Cardiac muscle cell (in vitro differentiated cells and primary cell): ENCODE measurements around the gene DCST2. TPM values are rescaled to one million over a fixed set of nuclear protein-coding genes. Genes with fewer than 3 reads are reported as not detected.
A peak's percentile ranks its signal among the peaks of the same experiment; 100 is the strongest.

Source experiments
- DNase-seq, 2 donors: peaks; one replicate each; pipeline versions ENCODE4 v3.0.0 to v3.0.0-alpha.2; 2010 to 2017; ENCODE audit warnings: low read depth in 1 of 2, low spot score in 1 of 2
- H3K27ac ChIP-seq: fragments of 200-600 bp; sonication (generic); 2 replicates; pipeline ENCODE4 v1.5.1; 2016
- H3K27me3 ChIP-seq: fragments of 200-600 bp; sonication (generic); 2 replicates; pipeline ENCODE4 v1.6.0; 2016; ENCODE audit warnings: control low read depth
- H3K36me3 ChIP-seq: fragments of 200-600 bp; sonication (generic); 2 replicates; pipeline ENCODE4 v1.5.1; 2016; ENCODE audit warnings: control low read depth
- H3K4me1 ChIP-seq: fragments of 200-600 bp; sonication (generic); 2 replicates; pipeline ENCODE4 v1.8.1; 2017; ENCODE audit warnings: low read depth, mild to moderate bottlenecking, mixed run types
- H3K4me3 ChIP-seq: fragments of 200-600 bp; sonication (generic); 2 replicates; pipeline ENCODE4 v1.5.1; 2016; ENCODE audit warnings: mild to moderate bottlenecking
- H3K9me3 ChIP-seq: fragments of 200-600 bp; sonication (generic); 2 replicates; pipeline ENCODE4 v1.5.1; 2017; ENCODE audit warnings: low read depth, mild to moderate bottlenecking, control low read depth
- CTCF ChIP-seq: IDR thresholded peaks from 2 replicates; pipeline ENCODE4 v1.5.1; 2012; ENCODE audit warnings: low read depth, mild to moderate bottlenecking, low read length
- polyA plus RNA-seq: library from polyadenylated mRNA; unstranded; fragments of >200 nt; fragmentation: Nextera tagmentation; extraction: Ambion mirVana; gene quantifications from 2 replicates; pipeline ENCODE4 v1.2.1, GENCODE V29; 2016
- total RNA-seq: library from RNA; depleted of rRNA; stranded (reverse); fragments of >200 nt; gene quantifications from 2 replicates; pipeline ENCODE4 v1.2.3, GENCODE V29; 2016

DCST2 gene
- total and polyA plus RNA-seq, 2 experiments from 2014 or later, result 1.1 to 5.4 TPM

GRCh38 chr1:155004352-155005075 lies 29.1 kb downstream of the DCST2 start:
- no peak for TF ChIP-seq CTCF
- no peak for DNase-seq
- H3K27me3 ChIP-seq, result no peaks in the 10 kb centered on the region
- H3K4me3 ChIP-seq, result peak overlapping the region; percentile 75
- H3K4me1 ChIP-seq, result peaks cover under 1% of the 10 kb centered on the region
- H3K36me3 ChIP-seq, result no peaks in the 10 kb centered on the region
- H3K27ac ChIP-seq, result peak overlapping the region; percentile 79
- H3K9me3 ChIP-seq, result no peaks in the 10 kb centered on the region

- Histone ChIP-seq H3K27me3 (no peaks in the 10 kb centered on the region), H3K27ac (peak overlapping the region; percentile 79), H3K36me3 (no peaks in the 10 kb centered on the region), H3K4me1 (peaks cover 7% of the 10 kb centered on the region), H3K9me3 (no peaks in the 10 kb centered on the region), H3K4me3 (peak overlapping the region; percentile 75)
- DNase-seq, result peak; percentile 47 to 60
- TF ChIP-seq CTCF, result no peak
These were observed 29.7 kb downstream of the DCST2 start for GRCh38 chr1:155003766-155004351.

- Histone ChIP-seq H3K9me3 (no peaks in the 10 kb centered on the region), H3K27ac (peak overlapping the region; percentile 79), H3K36me3 (no peaks in the 10 kb centered on the region), H3K4me3 (peak overlapping the region; percentile 75), H3K4me1 (peaks cover 10% of the 10 kb centered on the region), H3K27me3 (no peaks in the 10 kb centered on the region)
- no peak for TF ChIP-seq CTCF
- peak; percentile 34 to 55 for DNase-seq
These were observed 30.3 kb downstream of the DCST2 start for GRCh38 chr1:155003227-155003765.

- peaks cover 10% of the 10 kb centered on the region for H3K4me1 ChIP-seq
- H3K9me3 ChIP-seq, result no peaks in the 10 kb centered on the region
- H3K27ac ChIP-seq, result peak within 1 kb of the TSS; percentile 85
- peak; percentile 47 for DNase-seq
- TF ChIP-seq CTCF, result no peak
- H3K27me3 ChIP-seq, result no peaks in the 10 kb centered on the region
- peak within 1 kb of the TSS; percentile 75 for H3K4me3 ChIP-seq
- H3K36me3 ChIP-seq, result no peaks in the 10 kb centered on the region
These were observed 30.9 kb downstream of the DCST2 start, which contains the start of gene ZBTB7B for GRCh38 chr1:155002464-155003226. Gene ZBTB7B (plus strand): TSS chr1:155002802. CDS start chr1:155014661, 11,859 bp downstream.

- Histone ChIP-seq H3K27me3 (no peaks in the 10 kb centered on the region), H3K4me3 (peak overlapping the region; percentile 75), H3K27ac (peak overlapping the region; percentile 85), H3K9me3 (no peaks in the 10 kb centered on the region), H3K36me3 (no peaks in the 10 kb centered on the region), H3K4me1 (peaks cover 10% of the 10 kb centered on the region)
- peak; percentile 64 for TF ChIP-seq CTCF
- peak; percentile 99 to 100 for DNase-seq
These were observed 31.7 kb downstream of the DCST2 start for GRCh38 chr1:155001675-155002463.
